GM12873 (cell line): ENCODE results near the gene CISD3.

Experiments used
- CTCF ChIP-seq: IDR thresholded peaks from 2 replicates; pipeline ENCODE4 v1.5.1; 2012; ENCODE audit warnings: low read depth, mild to moderate bottlenecking, moderate library complexity, low read length, control low read depth; ENCODE audit not compliant: insufficient read depth; ENCODE audit errors: missing control alignments

The CISD3 gene

GRCh38 chr17:38751808-38752307 lies 21.7 kb downstream of the CISD3 start:
- no peak for TF ChIP-seq CTCF

- no peak for TF ChIP-seq CTCF
These were observed 22.3 kb downstream of the CISD3 start, which contains the start of gene PSMB3 for GRCh38 chr17:38752308-38753070. Gene PSMB3, plus strand, starts transcription at chr17:38752741. Its CDS starts 86 bp downstream, at chr17:38752827.

- TF ChIP-seq CTCF: no peak
These were observed 22.9 kb downstream of the CISD3 start for GRCh38 chr17:38753071-38753506.

DNA sequence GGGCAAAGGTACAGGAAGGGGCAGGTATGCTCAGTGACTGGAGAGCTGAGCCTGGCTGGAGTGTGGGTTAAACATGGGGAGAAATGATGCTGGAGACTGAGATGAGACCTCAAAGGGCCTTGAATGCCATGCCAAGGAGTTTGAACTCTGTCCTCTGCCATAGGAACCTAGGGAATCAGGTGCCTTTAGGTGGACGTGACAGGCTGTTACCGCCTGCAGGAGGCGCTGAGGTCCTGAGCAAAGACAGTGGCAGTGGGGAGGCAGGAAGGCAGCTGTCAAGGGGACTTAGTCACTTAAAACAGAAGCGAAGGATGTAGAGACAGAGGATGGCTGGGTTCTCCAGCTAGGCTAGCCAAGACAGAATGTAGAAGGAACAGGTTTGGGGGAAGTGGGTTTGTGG lies 31.5 kb downstream of the CISD3 start:
- peak; percentile 58 for TF ChIP-seq CTCF

GRCh38 chr17:38762231-38762630 lies 32.1 kb downstream of the CISD3 start:
- no peak for TF ChIP-seq CTCF

GRCh38 chr17:38766341-38766740 lies 36.2 kb downstream of the CISD3 start:
- TF ChIP-seq CTCF: no peak

DNA sequence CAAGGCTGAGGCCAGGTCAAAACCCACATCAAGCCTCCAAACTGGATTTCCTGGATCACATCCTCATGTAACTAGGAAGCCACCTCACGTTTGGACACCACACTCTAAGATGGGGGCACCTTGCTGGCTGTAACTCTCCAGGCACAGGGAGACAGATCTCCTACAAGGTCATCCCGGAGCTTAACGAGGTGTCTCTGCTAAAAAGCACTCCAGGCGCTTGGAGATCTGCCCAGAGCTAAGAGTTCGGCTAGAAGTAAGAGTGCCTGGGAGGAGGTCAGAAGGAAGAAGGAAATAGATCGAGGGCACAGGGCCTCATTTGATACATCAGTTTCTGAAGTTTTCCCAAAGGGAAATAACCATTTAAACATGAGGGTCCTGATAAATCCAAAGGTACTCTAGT lies 38.3 kb downstream of the CISD3 start:
- no peak for TF ChIP-seq CTCF
